ENCODE results near the gene CRYGC.
"Not testable (repeated sequence)": the region's sequence is repeated elsewhere in the genome, so short reads cannot be mapped to it uniquely, and the experiment has no call there.

CRYGC gene, protein sequence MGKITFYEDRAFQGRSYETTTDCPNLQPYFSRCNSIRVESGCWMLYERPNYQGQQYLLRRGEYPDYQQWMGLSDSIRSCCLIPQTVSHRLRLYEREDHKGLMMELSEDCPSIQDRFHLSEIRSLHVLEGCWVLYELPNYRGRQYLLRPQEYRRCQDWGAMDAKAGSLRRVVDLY

DNA sequence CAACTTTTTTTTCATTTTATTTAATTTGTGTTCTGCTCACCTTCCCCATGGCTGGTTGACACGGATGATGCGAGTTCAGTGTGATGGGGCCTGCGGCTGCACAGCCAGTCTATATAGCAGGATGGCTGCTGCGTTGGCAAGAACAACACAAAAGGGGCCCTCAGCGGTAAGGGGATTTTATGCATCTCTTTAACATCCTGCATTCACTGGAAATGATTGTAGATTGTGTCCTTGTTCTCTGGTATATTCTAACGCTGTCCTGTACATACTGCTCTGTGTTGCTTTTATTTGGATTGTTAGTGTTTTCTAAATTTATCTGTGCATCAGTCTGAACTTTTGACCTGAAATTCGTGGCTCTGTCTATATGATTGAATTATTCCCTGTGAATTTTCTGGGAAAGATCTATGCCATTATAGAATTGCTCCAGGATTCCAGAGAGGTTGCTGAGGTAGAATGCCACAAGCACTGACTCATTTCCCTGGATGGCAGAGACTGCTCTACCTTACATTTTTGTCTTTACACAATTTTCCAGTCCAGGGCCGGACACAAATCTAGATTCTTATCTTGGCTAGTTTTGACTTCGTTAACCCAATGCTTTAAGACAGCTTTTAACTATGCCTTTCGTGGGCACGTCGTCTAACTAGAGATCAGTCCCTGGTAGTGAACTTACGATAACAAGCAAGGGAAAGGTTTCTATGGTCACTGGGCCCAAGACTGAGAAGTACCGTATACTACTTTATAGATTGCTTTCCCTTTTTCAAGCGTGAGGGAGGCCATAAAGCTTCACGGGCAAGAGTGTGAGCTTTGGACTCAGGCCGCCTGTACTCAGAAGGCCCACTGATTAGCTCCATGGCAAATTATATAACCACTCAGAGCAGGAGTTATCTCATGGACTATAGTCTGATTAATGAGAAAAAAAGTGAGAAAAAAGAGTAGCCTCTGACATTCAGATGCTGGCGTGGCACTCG lies at the start of gene CRYGC:
Gene CRYGC (minus strand): TSS at position 85 of the 968 bp plus-strand sequence. CDS start 36 bp downstream, at position 49.
- DNase-seq (ENCODE audit: low spot score) = no peak

DNA sequence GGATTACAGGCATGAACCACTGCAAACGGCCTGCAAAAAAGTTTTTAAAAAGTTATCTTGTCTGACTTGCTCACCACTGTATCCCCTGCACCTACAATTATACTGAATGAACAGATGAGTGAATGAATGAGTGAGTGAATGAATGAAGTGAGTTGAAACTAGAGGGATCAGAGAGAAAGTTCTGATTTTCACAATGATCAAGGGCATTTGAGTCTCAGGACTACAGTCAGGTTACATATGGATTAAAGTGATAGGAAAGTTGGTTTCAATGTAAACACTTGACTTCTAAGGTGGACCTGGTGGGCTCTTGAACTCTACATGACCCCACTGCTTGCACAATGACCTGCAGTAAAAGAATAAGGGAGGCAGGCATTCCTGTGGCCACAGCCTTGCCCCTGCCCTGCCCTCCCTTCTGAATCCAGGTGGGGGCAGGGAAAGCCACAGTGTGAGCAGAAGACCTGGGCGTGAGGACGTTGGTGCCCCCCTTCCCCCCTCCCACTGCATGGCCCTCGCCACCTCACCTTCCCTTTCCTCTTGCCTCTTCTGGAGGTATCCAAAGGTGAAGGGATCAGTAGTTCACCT lies 49.5 kb upstream of the CRYGC start:
- DNase-seq (ENCODE audit: low spot score) = no peak

DNA sequence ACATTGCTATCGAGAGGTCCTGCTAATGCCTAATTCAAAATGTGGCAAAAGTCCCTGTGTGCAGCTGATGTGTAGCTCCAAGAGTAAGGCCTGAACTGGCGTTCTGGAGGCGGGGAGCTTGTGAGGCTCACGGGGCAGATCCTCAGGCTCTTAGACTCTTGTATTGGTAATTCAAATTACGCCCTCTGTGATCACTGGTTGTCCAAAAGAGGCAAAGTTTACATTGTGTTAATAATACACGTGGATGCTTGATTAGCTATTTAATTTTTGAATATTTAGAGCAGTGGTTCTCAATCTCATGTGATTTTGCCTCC lies 46.2 kb upstream of the CRYGC start:
- DNase-seq (ENCODE audit: low spot score) = peak; percentile 40

DNA sequence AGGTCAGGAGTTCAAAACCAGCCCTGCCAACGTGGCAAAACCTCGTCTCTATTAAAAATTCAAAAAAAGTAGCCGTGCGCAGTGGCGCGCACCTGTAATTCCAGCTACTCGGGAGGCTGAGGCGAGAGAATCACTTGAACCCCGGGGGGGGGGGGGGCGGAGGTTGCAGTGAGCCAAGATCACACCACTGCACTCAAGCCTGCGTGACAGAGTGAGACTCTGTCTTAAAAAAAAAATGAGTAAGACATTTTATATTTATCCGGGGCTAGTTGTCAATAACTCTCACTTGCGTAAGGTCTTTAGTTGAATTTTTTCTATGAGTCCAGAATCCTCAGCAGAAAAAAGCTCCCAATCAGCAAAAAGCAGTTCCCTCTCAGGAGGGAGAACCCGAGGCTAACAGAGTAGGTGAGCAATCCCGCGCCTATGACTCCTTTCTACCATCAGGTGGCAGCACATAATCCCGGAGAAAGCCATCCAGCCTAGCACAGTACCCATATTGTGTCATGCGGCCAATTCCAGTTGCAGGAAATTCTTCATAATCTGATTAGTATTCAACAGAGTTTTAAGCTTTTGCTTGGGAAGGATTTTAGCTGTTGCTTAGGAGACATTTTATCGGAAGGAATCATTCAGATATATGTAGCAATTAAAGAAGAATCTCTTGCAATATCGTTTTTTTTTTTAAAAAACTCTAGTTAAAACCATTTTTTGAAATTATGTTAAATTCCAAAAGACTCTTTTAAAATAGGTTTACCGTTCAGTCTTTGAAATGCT lies 45.6 kb upstream of the CRYGC start:
- DNase-seq (ENCODE audit: low spot score) = peak; percentile 92

DNA sequence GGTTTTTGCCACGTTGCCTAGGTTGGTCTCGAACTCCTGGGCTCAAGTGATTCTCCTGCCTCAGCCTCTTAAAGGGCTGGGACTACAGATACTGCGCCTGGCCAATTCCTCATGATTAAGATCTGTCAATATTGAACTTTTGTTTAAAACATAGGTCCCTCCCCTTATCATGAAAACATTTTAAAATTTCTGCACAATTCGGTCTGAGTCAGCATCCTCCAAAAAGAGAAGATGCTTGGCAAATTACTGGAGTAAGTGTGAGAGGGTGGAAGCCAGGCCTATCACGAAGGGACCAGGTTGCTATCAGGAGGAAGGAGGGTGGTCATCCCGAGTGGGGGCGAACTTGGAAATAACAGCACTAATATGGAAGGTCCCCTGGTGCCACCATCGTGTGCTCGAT lies 44.5 kb upstream of the CRYGC start:
- no peak for DNase-seq (ENCODE audit: low spot score)

DNA sequence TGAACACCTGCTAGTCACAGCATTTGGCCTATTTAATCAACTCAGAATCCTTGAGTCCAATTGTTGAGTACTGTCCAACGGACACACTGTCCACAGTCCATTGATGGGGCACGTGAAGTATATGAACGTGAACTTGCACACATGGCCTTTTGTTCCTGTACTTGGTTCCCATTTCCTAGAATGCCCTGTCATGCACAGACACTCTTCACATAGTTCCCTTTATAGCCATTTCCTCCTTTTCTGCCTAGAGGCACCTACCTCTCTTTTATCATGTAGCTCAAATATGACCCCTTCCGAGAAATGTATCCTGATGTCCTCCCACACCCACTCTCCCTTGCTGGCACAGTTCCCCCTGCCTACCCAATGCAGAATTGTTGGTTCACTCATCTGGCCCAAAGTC lies 42.5 kb upstream of the CRYGC start:
- DNase-seq (ENCODE audit: low spot score) = no peak

DNA sequence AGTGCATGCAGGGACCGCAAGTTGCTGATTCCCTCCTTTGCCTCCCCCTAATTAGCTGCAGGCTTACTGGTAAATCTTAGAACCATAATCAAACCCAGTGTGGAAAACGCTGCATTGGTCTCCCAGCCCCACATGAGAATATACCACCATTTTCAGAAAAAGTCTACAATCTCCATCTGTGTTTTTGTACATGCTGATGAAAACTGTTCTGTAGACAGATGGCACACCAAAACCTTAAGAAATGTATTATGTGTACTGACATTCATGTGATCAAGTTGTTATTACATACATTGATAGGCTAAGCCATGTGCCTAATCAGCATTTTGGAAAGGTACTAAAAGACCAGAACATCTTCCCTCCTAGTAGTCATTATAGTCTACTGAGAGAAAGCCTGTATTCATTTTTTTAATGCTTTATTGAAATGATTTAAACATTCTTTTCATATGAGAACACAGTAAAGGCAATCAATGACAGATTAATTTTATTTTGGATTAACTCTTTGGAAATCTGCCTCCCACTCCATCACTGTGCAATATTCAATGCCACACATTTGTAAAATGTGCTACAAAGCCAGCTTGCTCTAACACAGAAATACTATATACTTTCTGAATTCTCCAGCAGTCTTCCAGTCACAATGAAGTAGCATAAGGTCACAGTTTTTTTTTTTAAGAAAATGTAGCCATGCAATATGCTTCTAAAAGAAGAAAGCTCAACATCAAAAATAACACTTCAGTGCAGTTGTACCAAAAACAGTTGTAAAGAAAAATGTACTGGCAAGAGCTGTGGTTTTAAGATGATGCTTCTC lies 35.5 kb upstream of the CRYGC start:
- no peak for DNase-seq (ENCODE audit: low spot score)

DNA sequence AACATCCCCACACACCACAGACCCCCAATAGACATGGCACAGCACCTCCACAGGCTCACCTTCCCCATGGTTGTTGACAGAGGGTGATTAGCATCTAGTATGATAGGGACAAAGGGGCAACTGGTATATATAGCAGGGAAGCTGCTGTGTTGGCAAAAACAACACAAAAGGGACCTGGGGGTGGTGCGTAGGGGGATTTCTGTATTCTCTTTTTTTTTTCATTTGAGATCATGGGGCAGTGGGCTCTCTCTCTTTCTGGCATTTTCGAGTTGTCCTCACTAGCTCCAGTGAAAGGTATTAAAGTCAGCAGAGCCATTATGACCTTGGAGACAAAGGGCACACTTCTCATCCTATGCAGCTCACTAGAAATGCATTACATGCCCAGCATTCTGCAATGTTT lies 33.9 kb upstream of the CRYGC start, which contains the start of gene CRYGA:
Gene CRYGA (minus strand): TSS at position 101 of the 400 bp plus-strand sequence. CDS start 33 bp downstream, at position 68.
- no peak for DNase-seq (ENCODE audit: low spot score)

DNA sequence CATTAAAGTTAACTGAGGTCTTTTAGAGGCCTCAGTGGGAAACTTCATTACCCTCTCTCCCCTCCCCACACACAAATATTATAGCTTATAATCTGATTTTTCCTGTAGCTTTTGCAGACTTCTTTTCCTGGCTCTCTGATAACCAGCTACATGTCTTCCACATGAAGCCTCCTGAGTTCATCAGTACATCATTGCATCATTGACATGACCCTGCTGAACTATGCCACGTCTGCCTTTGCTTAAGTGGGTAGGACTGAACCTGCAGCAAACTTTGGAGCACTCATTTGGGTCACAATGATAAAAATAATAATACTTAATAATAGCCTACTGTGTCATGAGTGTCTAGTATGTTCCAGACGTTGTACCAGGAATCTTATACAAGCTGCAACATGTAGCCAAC lies 26.8 kb upstream of the CRYGC start:
- no peak for DNase-seq (ENCODE audit: low spot score)

DNA sequence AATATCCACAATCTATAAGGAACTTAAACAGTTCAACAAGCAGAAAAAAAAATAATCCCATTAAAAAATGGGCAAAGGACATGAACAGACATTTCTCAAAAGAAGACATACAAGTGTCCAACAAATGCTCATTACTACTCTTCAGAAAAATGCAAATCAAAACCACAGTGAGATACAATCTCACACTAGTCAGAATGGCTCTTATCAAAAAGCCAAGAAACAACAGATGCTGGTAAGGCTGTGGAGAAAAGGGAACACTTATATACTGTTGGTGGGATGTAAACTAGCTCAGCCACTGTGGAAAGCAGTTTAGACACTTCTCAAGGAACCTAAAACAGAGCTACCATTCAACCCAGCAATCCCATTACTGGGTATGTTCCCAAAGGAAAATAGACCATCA lies 23.5 kb upstream of the CRYGC start:
- no peak for DNase-seq (ENCODE audit: low spot score)

DNA sequence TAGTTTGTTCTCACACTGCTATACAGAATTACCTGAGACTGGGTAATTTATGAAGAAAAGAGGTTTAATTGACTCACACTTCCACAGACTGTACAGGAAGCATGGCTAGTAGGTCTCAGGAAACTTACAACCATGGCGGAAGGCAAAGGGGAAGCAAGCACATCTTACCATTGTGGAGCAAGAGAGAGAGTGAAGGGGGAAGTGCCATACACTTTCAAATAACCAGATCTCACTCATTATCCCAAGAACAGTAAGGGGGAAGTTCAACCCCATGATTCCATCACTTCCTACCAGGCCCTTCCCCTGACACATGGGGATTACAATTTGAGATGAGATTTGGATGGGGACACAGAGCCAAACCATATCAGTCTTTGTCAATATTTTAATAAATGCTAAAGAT lies 21.3 kb upstream of the CRYGC start:
- DNase-seq (ENCODE audit: low spot score) = no peak

DNA sequence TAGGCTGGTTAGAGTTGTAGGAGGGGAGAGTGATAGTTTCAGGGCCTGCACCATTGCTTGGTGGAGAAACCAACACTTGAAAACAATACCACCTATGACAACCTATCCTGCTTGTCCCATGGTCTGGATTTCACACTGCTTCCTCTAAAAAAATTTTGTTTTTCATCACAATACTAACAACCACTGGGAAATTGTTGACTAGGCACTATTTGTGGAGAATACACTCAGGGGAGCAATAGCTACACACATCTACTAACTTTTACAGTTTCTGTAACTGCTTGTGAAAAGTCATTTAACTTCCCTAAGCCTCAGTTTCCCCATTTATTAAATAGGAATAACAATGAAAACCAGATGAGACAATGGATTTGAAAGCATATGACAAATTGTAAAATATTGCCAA lies 20.5 kb upstream of the CRYGC start:
- no peak for DNase-seq (ENCODE audit: low spot score)

DNA sequence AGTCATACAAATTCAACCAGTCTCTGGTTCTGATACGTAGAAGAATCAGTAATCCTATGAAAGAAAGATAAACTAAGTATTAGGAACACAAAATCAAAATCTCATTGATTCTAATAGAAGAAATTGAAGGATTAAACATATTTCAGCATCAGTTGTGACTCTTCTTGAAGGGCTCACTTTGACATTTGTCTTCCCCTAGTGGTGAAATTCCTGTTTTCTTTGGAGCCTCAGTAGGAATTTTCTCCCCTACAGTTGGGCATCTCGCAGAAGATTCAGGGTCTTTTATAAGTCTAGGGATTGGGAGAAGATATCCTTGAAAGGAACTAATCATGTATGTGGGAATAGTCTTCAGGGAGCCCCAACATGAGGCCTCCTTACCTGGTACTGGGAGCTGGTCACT lies 19.2 kb upstream of the CRYGC start:
- no peak for DNase-seq (ENCODE audit: low spot score)

DNA sequence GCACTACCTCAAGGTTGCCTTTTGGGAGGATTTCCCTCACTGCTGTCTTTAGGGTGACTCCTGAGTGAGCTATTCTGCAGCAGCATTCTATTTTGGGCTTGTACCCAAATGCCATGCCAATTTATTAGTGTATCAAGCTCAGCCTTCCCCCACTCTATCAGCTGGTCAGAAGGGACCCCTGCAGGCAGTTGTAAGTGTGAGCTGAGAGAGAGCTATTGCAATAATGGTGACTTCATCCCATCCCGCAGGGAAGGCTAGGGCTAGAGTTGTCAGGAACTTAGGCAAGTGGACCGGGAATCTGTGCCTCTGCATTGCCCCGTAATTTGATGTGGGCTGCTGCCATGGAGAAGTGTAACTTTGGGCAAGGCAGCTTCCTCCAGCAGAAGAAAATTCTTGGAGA lies 18.1 kb upstream of the CRYGC start:
- DNase-seq (ENCODE audit: low spot score) = no peak

DNA sequence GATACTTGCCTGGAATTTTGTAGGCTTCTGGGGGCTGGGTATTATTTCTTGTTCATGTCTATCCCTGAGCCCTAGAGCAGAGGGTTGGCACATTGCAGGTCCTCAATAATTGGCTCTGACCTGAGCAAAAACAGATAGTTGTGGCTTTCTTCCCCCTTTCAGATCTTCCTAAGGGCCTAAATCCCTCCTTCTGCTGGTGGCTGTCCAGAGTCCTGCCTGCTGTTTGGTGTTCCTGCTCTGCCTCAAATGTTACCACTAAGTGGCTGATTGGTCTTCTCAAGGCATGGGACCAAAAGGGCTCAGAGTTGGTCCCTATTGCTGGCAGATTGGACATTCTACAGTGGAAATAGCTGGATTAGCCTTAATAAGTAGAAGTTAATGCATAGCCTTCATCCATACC lies 17.4 kb upstream of the CRYGC start:
- no peak for DNase-seq (ENCODE audit: low spot score)

DNA sequence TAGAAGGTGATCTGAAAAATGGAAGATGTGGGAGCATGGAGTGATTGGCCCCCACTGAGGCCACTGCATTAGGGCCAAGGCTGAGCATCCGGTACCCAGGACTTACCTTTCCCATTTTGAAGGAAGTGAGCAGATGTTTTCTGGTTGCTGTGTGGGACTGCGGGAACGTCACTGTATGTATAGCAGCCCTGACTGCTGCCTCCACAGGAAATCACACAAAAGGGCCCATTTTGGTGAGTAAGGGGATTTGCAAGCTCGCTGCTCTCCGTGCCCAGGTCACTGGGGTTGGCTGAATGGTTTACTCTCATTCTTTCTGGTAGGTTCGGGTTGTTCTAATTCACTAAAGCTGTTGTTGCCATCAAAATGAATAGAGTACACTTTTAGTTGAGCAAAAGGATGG lies 16.4 kb upstream of the CRYGC start, which contains the start of gene CRYGB:
Gene CRYGB (minus strand): TSS at position 153 of the 400 bp plus-strand sequence. CDS start 38 bp downstream, at position 115.
- no peak for DNase-seq (ENCODE audit: low spot score)

DNA sequence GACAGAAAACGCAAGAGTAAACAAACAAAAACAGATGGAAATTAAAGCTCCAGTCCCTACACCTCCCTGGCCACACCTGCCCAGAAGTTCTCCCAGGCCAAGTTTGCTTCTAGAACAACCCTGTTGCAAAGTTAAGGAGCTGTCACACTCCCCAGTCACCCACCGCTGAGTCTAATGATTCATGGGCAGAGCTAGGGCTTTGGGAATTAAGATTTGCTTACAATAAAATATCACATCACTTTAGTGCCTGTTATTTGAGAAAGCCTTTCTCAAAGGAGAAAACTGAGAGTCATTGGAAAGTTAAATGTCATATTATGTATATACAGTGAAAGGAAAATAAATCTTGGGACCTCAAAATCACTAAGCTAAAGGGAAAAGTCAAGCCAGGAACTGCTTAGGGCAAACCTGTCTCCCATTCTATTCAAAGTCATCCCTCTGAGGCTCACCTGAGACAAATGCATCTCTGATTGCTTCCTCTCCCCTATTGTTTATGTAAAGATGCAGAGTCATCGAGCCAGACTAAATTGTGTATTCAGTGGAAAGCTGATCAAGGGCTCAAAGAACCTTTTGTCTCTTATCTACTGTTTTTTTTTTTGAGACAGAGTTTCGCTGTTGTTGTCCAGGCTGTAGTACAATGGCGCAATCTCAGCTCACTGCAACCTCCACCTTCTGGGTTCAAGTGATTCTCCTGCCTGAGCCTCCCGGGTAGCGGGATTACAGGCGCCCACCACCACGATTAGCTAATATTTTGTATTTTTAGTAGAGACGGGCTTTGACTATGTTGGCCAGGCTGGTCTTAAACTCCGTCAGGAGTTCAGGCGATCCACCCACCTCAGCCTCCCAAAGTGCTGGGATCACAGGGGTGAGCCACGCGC lies 13.5 kb upstream of the CRYGC start:
- DNase-seq (ENCODE audit: low spot score) = peak; percentile 62

DNA sequence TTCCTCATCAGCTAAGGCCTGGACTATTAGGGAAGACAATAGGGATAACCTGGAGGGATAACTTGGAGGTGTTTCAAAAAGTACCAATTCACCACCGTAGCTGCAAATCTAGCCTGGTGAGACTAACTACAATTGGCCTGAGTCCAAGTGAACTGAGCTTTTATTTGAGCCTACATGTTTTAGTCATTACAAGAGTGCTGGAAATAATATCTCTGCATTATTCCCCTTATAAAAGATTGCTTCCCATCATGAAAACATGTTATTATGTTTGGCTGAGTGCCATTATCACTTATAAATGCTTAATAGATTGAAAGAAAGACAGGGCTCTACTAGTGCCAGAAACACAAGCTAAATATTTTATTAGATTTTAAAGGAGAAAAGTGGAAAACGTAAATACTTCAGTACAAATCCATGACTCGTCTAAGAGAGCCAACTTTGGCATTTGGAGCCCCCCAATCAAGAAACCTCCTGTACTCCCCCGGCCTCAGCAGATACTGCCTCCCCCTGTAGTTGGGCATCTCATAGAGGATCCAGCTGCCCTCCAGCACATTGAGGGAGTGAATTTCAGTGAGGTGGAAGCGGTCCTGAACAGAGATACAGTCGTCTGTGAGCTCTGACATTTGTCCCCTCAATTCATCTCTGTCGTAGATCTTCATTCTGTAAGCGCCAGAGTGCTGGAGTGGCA lies 12.8 kb upstream of the CRYGC start:
- DNase-seq (ENCODE audit: low spot score) = peak; percentile 12

DNA sequence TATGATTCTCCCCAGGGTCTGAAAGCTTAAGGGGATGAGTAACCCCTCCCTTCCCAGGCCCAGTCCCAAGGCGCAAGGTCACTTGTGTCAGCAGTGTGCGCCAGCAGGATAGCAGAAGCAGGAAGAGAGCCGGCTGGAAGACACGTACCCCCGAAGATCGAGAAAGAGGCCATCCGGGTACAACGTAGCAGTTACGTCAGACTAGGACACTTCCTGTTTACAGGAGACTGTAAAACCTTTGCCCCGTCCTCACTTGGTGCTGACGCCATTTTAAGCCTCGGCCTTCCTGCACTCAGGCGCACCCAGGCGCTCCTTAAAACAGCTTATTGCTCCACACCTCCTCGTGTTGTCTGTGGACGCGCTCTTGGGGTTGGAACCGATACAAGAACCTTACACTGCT lies 9.8 kb upstream of the CRYGC start:
- no peak for DNase-seq (ENCODE audit: low spot score)

DNA sequence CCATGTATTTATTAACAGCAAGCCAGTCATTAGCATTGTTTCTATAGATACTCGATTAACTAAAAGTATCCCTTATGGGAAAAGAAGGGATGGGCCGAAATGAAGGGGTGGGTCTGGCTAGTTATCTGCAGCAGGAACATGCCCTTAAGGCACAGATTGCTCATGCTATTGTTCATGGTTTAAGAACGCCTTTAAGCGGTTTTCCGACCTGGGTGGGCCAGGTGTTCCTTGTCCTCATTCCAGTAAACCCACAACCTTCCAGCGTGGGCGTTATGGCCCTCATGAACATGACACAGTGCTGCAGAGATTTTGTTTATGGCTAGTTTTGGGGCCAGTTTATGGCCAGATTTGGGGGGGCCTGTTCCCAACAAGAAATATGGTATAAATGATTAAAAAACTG lies 8.7 kb upstream of the CRYGC start:
- not testable (repeated sequence) for DNase-seq (ENCODE audit: low spot score)
